K562 (cell line): Measurements from ENCODE around the gene RAPGEF5. TPM values are rescaled to one million over a fixed set of nuclear protein-coding genes. Genes with fewer than 3 reads are reported as not detected.

Experiments used
- ATAC-seq: fragments of 200-7000 bp; cut with Tn5 transposase; 3 replicates; pipeline ENCODE4 v1.9.1; 2020; ENCODE audit warnings: moderate library complexity
- BruUV-seq: library from RNA; stranded (reverse); fragments of 400-500 nt; replicated peaks from 2 replicates; lab custom pipeline; 2021; lab: Mats Ljungman, UMichigan
- CTCF ChIA-PET: fragments of 300-600 bp; formaldehyde crosslinking; extraction: SDS; loops from one replicate; lab custom pipeline; 2021; ENCODE audit warnings: low intra/inter-chr PET ratio; lab: Yijun Ruan, JAX
- POLR2A ChIA-PET: fragments of 300-600, 350-650 bp; sonication (Branson Sonifier 250); formaldehyde crosslinking; extraction: SDS; loops from one replicate; lab custom pipeline; 2021; ENCODE audit warnings: antibody characterized with exemption, inconsistent platforms; lab: Yijun Ruan, JAX
- DNase-seq, 4 experiments: peaks; one replicate each; pipeline versions ENCODE4 v3.0.0 to v3.0.0-alpha.2; 2011 to 2018; ENCODE audit warnings: low spot score in 3 of 4, mixed read lengths in 3 of 4; ENCODE audit errors: extremely low read depth in 1 of 4
- FAIRE-seq: peaks from 2 replicates; lab custom pipeline; 2011; peaks lifted over from hg19 to GRCh38; lab: Jason Lieb, UNC
- H2AFZ ChIP-seq: 2 replicates; pipeline ENCODE4 v1.6.0; 2011; ENCODE audit warnings: low read depth, low read length, control low read depth, inconsistent platforms
- H3K27ac ChIP-seq: fragments of 200-600 bp; 3 replicates; pipeline ENCODE4 v1.8.0; 2011; ENCODE audit warnings: low read depth, mild to moderate bottlenecking, control low read depth, inconsistent platforms, low read length, moderate library complexity, mixed read lengths; ENCODE audit errors: extremely low read depth
- H3K27me3 ChIP-seq, 2 experiments: fragments of 300-600 bp in 1 of 2; 2 replicates in 1 of 2; 3 replicates in 1 of 2; pipeline versions ENCODE4 v1.6.0 to v1.8.0; 2011; ENCODE audit warnings: inconsistent platforms in 2 of 2, low read length in 2 of 2, mild to moderate bottlenecking in 1 of 2, mixed read lengths in 1 of 2, moderate library complexity in 1 of 2; ENCODE audit not compliant: control insufficient read depth in 2 of 2, insufficient read depth in 2 of 2
- H3K36me3 ChIP-seq: fragments of 300-600 bp; 3 replicates; pipeline ENCODE4 v1.8.0; 2011; ENCODE audit warnings: mild to moderate bottlenecking, low read length, inconsistent platforms; ENCODE audit not compliant: control insufficient read depth, insufficient read depth
- H3K4me1 ChIP-seq, 2 experiments: fragments of 200-600 bp in 1 of 2; replicated peaks in 1 of 2; 2 replicates in 1 of 2; 3 replicates in 1 of 2; pipeline versions ENCODE4 v1.5.1 to v1.8.0; 2011; ENCODE audit warnings: inconsistent platforms in 2 of 2, low read length in 2 of 2, mild to moderate bottlenecking in 1 of 2, mixed read lengths in 1 of 2, moderate library complexity in 1 of 2; ENCODE audit not compliant: control insufficient read depth in 2 of 2, insufficient read depth in 2 of 2
- H3K4me2 ChIP-seq: 2 replicates; pipeline ENCODE4 v1.6.1; 2011; ENCODE audit warnings: low read length, control low read depth, inconsistent platforms, mixed read lengths; ENCODE audit not compliant: insufficient read depth
- H3K4me3 ChIP-seq: fragments of 200-600 bp; sonication (generic), shearing (Covaris generic); 2 replicates; pipeline ENCODE4 v1.5.1; 2016; ENCODE audit warnings: control low read depth, inconsistent platforms
- H3K79me2 ChIP-seq: fragments of 200-600 bp; 3 replicates; pipeline ENCODE4 v1.8.0; 2011; ENCODE audit warnings: low read length, inconsistent platforms; ENCODE audit not compliant: control insufficient read depth, insufficient read depth
- H3K9ac ChIP-seq, 2 experiments: 2 replicates each; pipeline versions ENCODE4 v1.6.0 to v1.6.1; 2011; ENCODE audit warnings: low read depth in 2 of 2, low read length in 2 of 2, control low read depth in 1 of 2, inconsistent platforms in 1 of 2, mild to moderate bottlenecking in 1 of 2, mixed read lengths in 1 of 2; ENCODE audit not compliant: insufficient read depth in 1 of 2
- H3K9me1 ChIP-seq: one replicate; pipeline ENCODE4 v1.6.0; 2011; ENCODE audit warnings: inconsistent platforms, mild to moderate bottlenecking, low read length, moderate library complexity; ENCODE audit not compliant: control insufficient read depth, insufficient read depth
- H3K9me3 ChIP-seq: replicated peaks from 2 replicates; pipeline ENCODE4 v1.5.1; 2011; ENCODE audit warnings: low read depth, low read length, inconsistent platforms; ENCODE audit not compliant: control insufficient read depth, insufficient read depth
- H4K20me1 ChIP-seq: replicated peaks from 2 replicates; pipeline ENCODE4 v1.6.1; 2011; ENCODE audit warnings: low read length, inconsistent platforms, mixed read lengths; ENCODE audit not compliant: control insufficient read depth, insufficient read depth
- BDP1 ChIP-seq: IDR thresholded peaks from 3 replicates; pipeline ENCODE4 v1.6.1; 2011; ENCODE audit not compliant: insufficient read length, insufficient read depth
- BRF2 ChIP-seq: IDR thresholded peaks from 3 replicates; pipeline ENCODE4 v1.6.1; 2011; ENCODE audit warnings: borderline replicate concordance, mild to moderate bottlenecking; ENCODE audit not compliant: insufficient read length, insufficient read depth
- FOXP4 ChIP-seq: sonication (generic); formaldehyde crosslinking; IDR thresholded peaks from 2 replicates; pipeline ENCODE4 v1.8.0; 2022; ENCODE audit warnings: mild to moderate bottlenecking, missing genetic modification reagents, borderline replicate concordance
- HDAC1 ChIP-seq, 2 experiments: fragments of 450-650 bp; IDR thresholded peaks; 2 replicates each; pipeline ENCODE4 v1.6.1; 2016 to 2017; ENCODE audit warnings: inconsistent platforms in 1 of 2, mild to moderate bottlenecking in 1 of 2, moderate library complexity in 1 of 2
- MTA2 ChIP-seq: fragments of 450-650 bp; IDR thresholded peaks from 2 replicates; pipeline ENCODE4 v1.6.1; 2016; ENCODE audit warnings: low read depth
- NEUROD1 ChIP-seq: fragments of 150-350 bp; IDR thresholded peaks from 2 replicates; pipeline ENCODE4 v1.6.1; 2014; ENCODE audit warnings: borderline replicate concordance, low read length, low read depth; ENCODE audit not compliant: partially characterized antibody
- NFE2 ChIP-seq: IDR thresholded peaks from 2 replicates; pipeline ENCODE4 v1.6.1; 2014; ENCODE audit warnings: antibody characterized with exemption, low read depth
- PCBP2 ChIP-seq: fragments of 200-400 bp; formaldehyde crosslinking; IDR thresholded peaks from 2 replicates; pipeline ENCODE4 v1.6.1; 2018; ENCODE audit warnings: low read length, low read depth, mild to moderate bottlenecking, moderate library complexity; ENCODE audit not compliant: poor library complexity, severe bottlenecking
- ZBTB33 ChIP-seq: sonication (generic); formaldehyde crosslinking; IDR thresholded peaks from 2 replicates; pipeline ENCODE4 v1.8.1; 2023; ENCODE audit warnings: mild to moderate bottlenecking, missing genetic modification reagents
- ZKSCAN1 ChIP-seq: fragments of 150-350 bp; IDR thresholded peaks from 2 replicates; pipeline ENCODE4 v1.6.1; 2016; ENCODE audit warnings: low read depth, low read length
- WGBS: fragments of 100-300 bp; shearing (Covaris generic); methylation state at CpG from one replicate; pipeline ENCODE4 v1.1.6; 2016; ENCODE audit warnings: low coverage, mixed read lengths; ENCODE audit not compliant: insufficient coverage; ENCODE audit errors: missing lambda C conversion rate; 5-methylcytosine and 5-hydroxymethylcytosine counted together
- in situ Hi-C: fragments of 300-500 bp; cut with MboI; formaldehyde crosslinking; loops from 4 replicates; pipeline ENCODE4 v1.15.0; 2018; ENCODE audit warnings: inconsistent platforms, mixed read lengths
- intact Hi-C: fragments of 100-400 bp; cut with micrococcal nuclease; formaldehyde crosslinking; loops from 2 replicates; pipeline ENCODE4 v1.14.2; 2022
- polyA plus RNA-seq, 8 experiments: library from polyadenylated mRNA; depleted of rRNA in 4 of 8; stranded (reverse) in 5 of 8; unstranded in 3 of 8; fragments of >200 nt; fragmentation: Nextera tagmentation in 2 of 8; fragmentation: Illumina TruSeq in 1 of 8; extraction: Ambion mirVana in 2 of 8; extraction: Trizol in 1 of 8; gene quantifications; 2 replicates each; pipeline versions ENCODE4 v1.2.1 to v1.2.3, GENCODE V29; 2011 to 2014; ENCODE audit warnings: inconsistent platforms in 1 of 8, missing spikeins in 1 of 8
- total RNA-seq, 7 experiments: library from RNA; depleted of rRNA in 6 of 7; stranded (reverse); fragments of >200 nt in 6 of 7; fragmentation: Illumina TruSeq in 2 of 7; extraction: Trizol in 2 of 7; gene quantifications; 2 replicates each; pipeline versions ENCODE4 v1.2.1 to v1.2.3, GENCODE V29; 2011 to 2021; ENCODE audit warnings: low replicate concordance in 1 of 7

RAPGEF5 gene
- total and polyA plus RNA-seq, 9 of the 15 experiments (the other 6 are each of a cell fraction or from before 2014, with no cell fraction given) = 0.39 to 2.0 (median 1.1) TPM

- ChIA-PET POLR2A (no interaction called here), CTCF (no interaction called here)
- intact Hi-C loops = no loop called here
- H3K36me3 ChIP-seq = no peaks in the 10 kb centered on the region
- 4% methylated on average over 2 of the region's 2 CpGs for WGBS
- H3K27me3 ChIP-seq = no peaks in the 10 kb centered on the region
- in situ Hi-C loops = no loop called here
- H3K27ac ChIP-seq = no peak overlapping the region
- H2AFZ ChIP-seq = no peak overlapping the region
- FAIRE-seq = no peak
- H3K4me3 ChIP-seq = no peak overlapping the region
- H3K4me2 ChIP-seq = no peak overlapping the region
- BruUV-seq = no TSS peak
- H3K9me3 ChIP-seq = no peaks in the 10 kb centered on the region
- H3K9me1 ChIP-seq = no peaks in the 10 kb centered on the region
- no peaks in the 10 kb centered on the region for H4K20me1 ChIP-seq
- no peaks in the 10 kb centered on the region for H3K4me1 ChIP-seq
- ATAC-seq = no peak
- DNase-seq = no peak
- no peaks in the 10 kb centered on the region for H3K79me2 ChIP-seq
- H3K9ac ChIP-seq = no peak overlapping the region
- TF ChIP-seq BRF2 = no peak
- no peak for TF ChIP-seq ZKSCAN1
- no peak for TF ChIP-seq NEUROD1
- TF ChIP-seq FOXP4 (CRISPR knock-in tag) = no peak
- no peak for TF ChIP-seq ZBTB33
- TF ChIP-seq PCBP2 = no peak
- TF ChIP-seq BDP1 = no peak
- TF ChIP-seq MTA2 = no peak
- no peak for TF ChIP-seq HDAC1 (IDR thresholded peaks at IDR 0.05)
- no peak for TF ChIP-seq NFE2
Measured at GRCh38 chr7:22208799-22209198, 148.2 kb downstream of the RAPGEF5 start.
